GM23338 (cell line): ENCODE results near the gene TBC1D2B. TPM values are rescaled to one million over a fixed set of nuclear protein-coding genes. Genes with fewer than 3 reads are reported as not detected.

Experiments
- ATAC-seq: fragments of 200-7000 bp; cut with Tn5 transposase; 3 replicates; pipeline ENCODE4 v1.9.1; 2020
- DNase-seq: peaks from one replicate; pipeline ENCODE4 v3.0.0-alpha.2; 2015; ENCODE audit warnings: low spot score
- H2AFZ ChIP-seq: fragments of 200-600 bp; sonication (generic); 2 replicates; pipeline ENCODE4 v1.8.0; 2016; ENCODE audit warnings: antibody characterized with exemption, mild to moderate bottlenecking, moderate library complexity
- H3F3A ChIP-seq: fragments of 200-600 bp; sonication (generic); replicated peaks from 2 replicates; pipeline ENCODE4 v1.8.0; 2017; ENCODE audit warnings: antibody characterized with exemption, mixed run types, low read depth
- H3K27ac ChIP-seq: fragments of 200-600 bp; sonication (generic); 2 replicates; pipeline ENCODE4 v1.6.1; 2016; ENCODE audit warnings: low read depth
- H3K27me3 ChIP-seq: fragments of 200-600 bp; sonication (generic); 2 replicates; pipeline ENCODE4 v1.8.0; 2016; ENCODE audit warnings: mild to moderate bottlenecking, mixed run types, moderate library complexity; ENCODE audit not compliant: insufficient read depth
- H3K36me3 ChIP-seq: fragments of 200-600 bp; sonication (generic); 2 replicates; pipeline ENCODE4 v1.8.0; 2016; ENCODE audit warnings: mild to moderate bottlenecking; ENCODE audit not compliant: insufficient read depth
- H3K4me1 ChIP-seq: fragments of 200-600 bp; sonication (generic); 2 replicates; pipeline ENCODE4 v1.8.0; 2016; ENCODE audit warnings: mild to moderate bottlenecking, moderate library complexity; ENCODE audit not compliant: insufficient read depth
- H3K4me2 ChIP-seq: fragments of 200-600 bp; sonication (generic); 2 replicates; pipeline ENCODE4 v1.7.1; 2017; ENCODE audit warnings: mixed run types
- H3K4me3 ChIP-seq: fragments of 200-600 bp; sonication (generic); 2 replicates; pipeline ENCODE4 v1.6.1; 2016; ENCODE audit warnings: mixed run types
- H3K79me2 ChIP-seq: fragments of 200-600 bp; sonication (generic); replicated peaks from 2 replicates; pipeline ENCODE4 v1.8.0; 2017; ENCODE audit warnings: mild to moderate bottlenecking; ENCODE audit not compliant: insufficient read depth
- H3K9me2 ChIP-seq: fragments of 200-600 bp; sonication (generic); 2 replicates; pipeline ENCODE4 v1.8.0; 2017; ENCODE audit not compliant: insufficient read depth
- H4K20me1 ChIP-seq: fragments of 200-600 bp; sonication (generic); replicated peaks from 2 replicates; pipeline ENCODE4 v1.8.0; 2017; ENCODE audit warnings: mild to moderate bottlenecking; ENCODE audit not compliant: insufficient read depth
- H3K27ac Mint-ChIP-seq: 2 replicates; pipeline ENCODE4 v1.8.0; 2020; ENCODE audit warnings: inconsistent platforms, mild to moderate bottlenecking, moderate library complexity, mixed read lengths
- H3K27me3 Mint-ChIP-seq: 3 replicates; pipeline ENCODE4 v1.8.0; 2022; ENCODE audit warnings: low read depth, mild to moderate bottlenecking, moderate library complexity, mixed read lengths, inconsistent platforms; ENCODE audit not compliant: insufficient read depth, poor library complexity
- H3K36me3 Mint-ChIP-seq: 3 replicates; pipeline ENCODE4 v1.8.0; 2021; ENCODE audit warnings: low read depth, mild to moderate bottlenecking, inconsistent platforms, moderate library complexity, mixed read lengths
- H3K4me1 Mint-ChIP-seq: 3 replicates; pipeline ENCODE4 v1.8.0; 2020; ENCODE audit warnings: mild to moderate bottlenecking, inconsistent platforms, mixed read lengths
- H3K4me3 Mint-ChIP-seq: 3 replicates; pipeline ENCODE4 v1.8.0; 2021; ENCODE audit warnings: moderate library complexity, mild to moderate bottlenecking, inconsistent platforms, mixed read lengths
- H3K9me3 Mint-ChIP-seq: 3 replicates; pipeline ENCODE4 v1.8.0; 2020; ENCODE audit warnings: moderate library complexity, mild to moderate bottlenecking, inconsistent platforms, mixed read lengths
- CTCF ChIP-seq, 2 experiments: fragments of 200-600 bp in 1 of 2; sonication (generic) in 1 of 2; conservative IDR thresholded peaks; 2 replicates each; pipeline versions ENCODE4 v1.5.1 to v1.6.1; 2016 to 2017; ENCODE audit warnings: antibody characterized with exemption in 2 of 2, low read depth in 2 of 2, mild to moderate bottlenecking in 2 of 2, moderate library complexity in 1 of 2
- ETS1 ChIP-seq: IDR thresholded peaks from 2 replicates; pipeline ENCODE4 v1.6.1; 2016; ENCODE audit warnings: antibody characterized with exemption
- EZH2 ChIP-seq: fragments of 200-600 bp; sonication (generic); IDR thresholded peaks from one replicate; pipeline ENCODE4 v1.8.0; 2017; ENCODE audit warnings: antibody characterized with exemption, mild to moderate bottlenecking, low read depth; ENCODE audit not compliant: unreplicated experiment
- JUNB ChIP-seq: IDR thresholded peaks from one replicate; pipeline ENCODE4 v1.6.1; 2016; ENCODE audit warnings: antibody characterized with exemption; ENCODE audit not compliant: unreplicated experiment
- POLR2AphosphoS5 ChIP-seq: IDR thresholded peaks from 2 replicates; pipeline ENCODE4 v1.6.1; 2016; ENCODE audit warnings: antibody characterized with exemption, low read depth
- ZNF114 ChIP-seq: fragments of 250-450 bp; sonication (Bioruptor Pico); IDR thresholded peaks from 2 replicates; pipeline ENCODE4 v1.5.0; 2020; ENCODE audit warnings: mild to moderate bottlenecking, moderate library complexity
- ZNF331 ChIP-seq: fragments of 250-450 bp; sonication (Bioruptor Pico); IDR thresholded peaks from 2 replicates; pipeline ENCODE4 v1.5.0; 2020; ENCODE audit warnings: low read depth, mild to moderate bottlenecking, moderate library complexity
- polyA plus RNA-seq: library from polyadenylated mRNA; unstranded; fragments of >200 nt; fragmentation: Nextera tagmentation; extraction: Ambion mirVana; gene quantifications from 2 replicates; pipeline ENCODE4 v1.2.1, GENCODE V29; 2016
- total RNA-seq: library from RNA; depleted of rRNA; stranded (reverse); fragments of >200 nt; shearing (Covaris generic); gene quantifications from 2 replicates; pipeline ENCODE4 v1.2.3, GENCODE V29; 2014

The TBC1D2B gene
- total and polyA plus RNA-seq, 2 experiments from 2014 or later = 3.6 to 17.8 TPM

- H3F3A ChIP-seq = no peaks in the 10 kb centered on the region
- Mint-ChIP-seq H3K4me1 (peaks cover 7% of the 10 kb centered on the region; the same call in 2 of the 3 replicates), H3K27me3 (peaks cover 3% of the 10 kb centered on the region), H3K36me3 (peaks cover 5% of the 10 kb centered on the region; the same call in 2 of the 3 replicates), H3K4me3 (no peak overlapping the region), H3K27ac (no peak overlapping the region; the same call in 1 of the 2 replicates), H3K9me3 (no peaks in the 10 kb centered on the region)
- H2AFZ ChIP-seq = no peak overlapping the region
- no peak overlapping the region for H3K4me2 ChIP-seq
- TF ChIP-seq EZH2 (no peak), POLR2AphosphoS5 (no peak), CTCF (conservative IDR thresholded peaks at IDR 0.05; ENCODE audit: low read depth in 2 of 2) (no peak), JUNB (no peak)
- no peak overlapping the region for H3K27ac ChIP-seq
- H3K4me3 ChIP-seq = no peak overlapping the region
- H3K27me3 ChIP-seq = no peaks in the 10 kb centered on the region
- no peaks in the 10 kb centered on the region for H3K9me2 ChIP-seq
- H4K20me1 ChIP-seq = 0 out of 2 replicates have a peak, but pooled peaks cover 3% of the 10 kb centered on the region
- no peak for DNase-seq
- no peaks in the 10 kb centered on the region for H3K79me2 ChIP-seq
- ATAC-seq = no peak
- no peaks in the 10 kb centered on the region for H3K36me3 ChIP-seq
- no peaks in the 10 kb centered on the region for H3K4me1 ChIP-seq
These were observed 53.5 kb downstream of the TBC1D2B start for GRCh38 chr15:78023865-78024518.

GRCh38 chr15:78023081-78023665 lies 54.3 kb downstream of the TBC1D2B start:
- H4K20me1 ChIP-seq = 0 out of 2 replicates have a peak, but pooled peaks cover 3% of the 10 kb centered on the region
- Mint-ChIP-seq H3K27me3 (peaks cover 3% of the 10 kb centered on the region), H3K36me3 (peaks cover 5% of the 10 kb centered on the region; the same call in 1 of the 3 replicates), H3K4me3 (no peak overlapping the region), H3K27ac (no peak overlapping the region), H3K9me3 (no peaks in the 10 kb centered on the region), H3K4me1 (peaks cover 7% of the 10 kb centered on the region; the same call in 2 of the 3 replicates)
- H3K79me2 ChIP-seq = no peaks in the 10 kb centered on the region
- H3K27me3 ChIP-seq = no peaks in the 10 kb centered on the region
- no peak overlapping the region for H3K27ac ChIP-seq
- no peaks in the 10 kb centered on the region for H3F3A ChIP-seq
- TF ChIP-seq ZNF331 (CRISPR knock-in tag) (no peak), ZNF114 (CRISPR knock-in tag) (no peak), ETS1 (no peak)
- no peaks in the 10 kb centered on the region for H3K4me1 ChIP-seq
- no peaks in the 10 kb centered on the region for H3K36me3 ChIP-seq
- DNase-seq = no peak
- H2AFZ ChIP-seq = no peak overlapping the region
- H3K4me2 ChIP-seq = no peak overlapping the region
- ATAC-seq = no peak
- H3K9me2 ChIP-seq = no peaks in the 10 kb centered on the region
- H3K4me3 ChIP-seq = no peak overlapping the region
